ENCODE measurements around the gene IL16.

The IL16 gene

DNA sequence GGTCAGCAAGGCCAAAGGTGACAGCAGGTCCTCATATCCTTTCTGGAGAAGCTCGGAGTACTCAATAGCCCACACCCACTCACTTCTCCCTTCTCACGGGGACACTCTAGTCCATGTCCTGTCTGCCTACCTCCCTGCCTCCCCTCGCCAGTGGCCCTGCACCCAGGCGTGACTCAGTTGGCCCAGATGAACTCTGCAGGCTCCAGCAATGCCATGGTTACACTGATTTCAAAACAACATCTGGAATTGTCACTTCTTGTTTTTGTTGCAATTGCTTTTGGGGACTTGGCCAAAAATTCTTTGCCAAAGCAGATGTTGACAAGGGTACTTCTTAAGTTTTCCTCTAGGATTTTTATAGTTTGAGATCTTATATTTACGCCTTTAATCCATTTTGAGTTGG lies 13.0 kb downstream of the IL16 start:
- Histone ChIP-seq H3K36me3 (no peaks in the 10 kb centered on the region), H3K27me3 (no peaks in the 10 kb centered on the region), H3K27ac (no peak overlapping the region), H3K4me1 (ENCODE audit: control insufficient read depth in 1 of 2, insufficient read depth in 1 of 2, low read depth in 1 of 2, low read length in 1 of 2) (no peaks in the 10 kb centered on the region), H3K9me3 (no peaks in the 10 kb centered on the region), H3K4me3 (ENCODE audit: low read depth in 1 of 2, low read length in 1 of 2) (no peak overlapping the region)
- TF ChIP-seq, protein P1, sequence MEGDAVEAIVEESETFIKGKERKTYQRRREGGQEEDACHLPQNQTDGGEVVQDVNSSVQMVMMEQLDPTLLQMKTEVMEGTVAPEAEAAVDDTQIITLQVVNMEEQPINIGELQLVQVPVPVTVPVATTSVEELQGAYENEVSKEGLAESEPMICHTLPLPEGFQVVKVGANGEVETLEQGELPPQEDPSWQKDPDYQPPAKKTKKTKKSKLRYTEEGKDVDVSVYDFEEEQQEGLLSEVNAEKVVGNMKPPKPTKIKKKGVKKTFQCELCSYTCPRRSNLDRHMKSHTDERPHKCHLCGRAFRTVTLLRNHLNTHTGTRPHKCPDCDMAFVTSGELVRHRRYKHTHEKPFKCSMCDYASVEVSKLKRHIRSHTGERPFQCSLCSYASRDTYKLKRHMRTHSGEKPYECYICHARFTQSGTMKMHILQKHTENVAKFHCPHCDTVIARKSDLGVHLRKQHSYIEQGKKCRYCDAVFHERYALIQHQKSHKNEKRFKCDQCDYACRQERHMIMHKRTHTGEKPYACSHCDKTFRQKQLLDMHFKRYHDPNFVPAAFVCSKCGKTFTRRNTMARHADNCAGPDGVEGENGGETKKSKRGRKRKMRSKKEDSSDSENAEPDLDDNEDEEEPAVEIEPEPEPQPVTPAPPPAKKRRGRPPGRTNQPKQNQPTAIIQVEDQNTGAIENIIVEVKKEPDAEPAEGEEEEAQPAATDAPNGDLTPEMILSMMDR (IDR thresholded peaks at IDR 0.05) = no peak

DNA sequence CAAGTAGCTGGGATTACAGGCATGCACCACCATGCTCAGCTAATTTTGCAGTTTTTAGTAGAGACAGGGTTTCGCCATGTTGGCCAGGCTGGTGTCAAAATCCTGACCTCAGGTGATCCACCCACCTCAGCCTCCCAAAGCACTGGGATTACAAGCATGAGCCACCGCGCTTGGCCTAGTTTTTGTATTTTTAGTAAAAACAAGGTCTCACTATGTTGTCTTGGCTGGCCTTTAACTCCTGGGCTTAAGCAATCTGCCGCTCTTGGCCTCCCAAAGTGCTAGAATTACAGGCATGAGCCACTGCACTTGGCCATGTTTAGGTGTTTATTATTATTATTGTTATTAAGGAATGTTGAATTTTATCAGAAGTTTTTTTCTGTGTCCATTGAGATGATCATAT lies 14.7 kb downstream of the IL16 start:
- H3K36me3 ChIP-seq = no peaks in the 10 kb centered on the region
- no peak overlapping the region for H3K27ac ChIP-seq
- no peaks in the 10 kb centered on the region for H3K9me3 ChIP-seq
- H3K27me3 ChIP-seq = no peaks in the 10 kb centered on the region
- H3K4me3 ChIP-seq (ENCODE audit: low read depth in 1 of 2, low read length in 1 of 2) = no peak overlapping the region
- H3K4me1 ChIP-seq (ENCODE audit: control insufficient read depth in 1 of 2, insufficient read depth in 1 of 2, low read depth in 1 of 2, low read length in 1 of 2) = no peaks in the 10 kb centered on the region
- TF ChIP-seq, protein P1 (IDR thresholded peaks at IDR 0.05) = no peak

DNA sequence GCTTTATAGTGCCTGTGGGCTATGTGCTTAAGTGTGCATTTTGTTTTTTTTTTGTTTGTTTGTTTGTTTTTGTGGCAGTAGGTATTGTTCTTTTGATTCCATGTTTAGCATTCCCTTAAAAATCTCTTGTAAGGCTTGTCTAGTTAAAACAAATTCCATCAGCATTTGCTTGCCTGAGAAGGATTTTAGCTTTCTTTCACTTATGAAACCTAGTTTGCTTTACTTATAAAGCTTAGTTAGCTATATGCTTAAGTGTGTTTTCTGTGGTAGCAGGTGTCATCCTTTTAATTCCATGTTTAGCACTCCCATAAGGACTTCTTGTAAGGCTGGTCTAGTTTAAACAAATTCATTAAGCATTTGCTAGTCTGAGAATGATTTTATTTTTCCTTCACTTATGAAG lies 17.3 kb downstream of the IL16 start:
- Histone ChIP-seq H3K27ac (no peak overlapping the region), H3K4me1 (ENCODE audit: control insufficient read depth in 1 of 2, insufficient read depth in 1 of 2, low read depth in 1 of 2, low read length in 1 of 2) (no peaks in the 10 kb centered on the region), H3K9me3 (no peaks in the 10 kb centered on the region), H3K4me3 (ENCODE audit: low read depth in 1 of 2, low read length in 1 of 2) (no peak overlapping the region), H3K36me3 (no peaks in the 10 kb centered on the region), H3K27me3 (no peaks in the 10 kb centered on the region)
- TF ChIP-seq, protein P1 (IDR thresholded peaks at IDR 0.05) = no peak

DNA sequence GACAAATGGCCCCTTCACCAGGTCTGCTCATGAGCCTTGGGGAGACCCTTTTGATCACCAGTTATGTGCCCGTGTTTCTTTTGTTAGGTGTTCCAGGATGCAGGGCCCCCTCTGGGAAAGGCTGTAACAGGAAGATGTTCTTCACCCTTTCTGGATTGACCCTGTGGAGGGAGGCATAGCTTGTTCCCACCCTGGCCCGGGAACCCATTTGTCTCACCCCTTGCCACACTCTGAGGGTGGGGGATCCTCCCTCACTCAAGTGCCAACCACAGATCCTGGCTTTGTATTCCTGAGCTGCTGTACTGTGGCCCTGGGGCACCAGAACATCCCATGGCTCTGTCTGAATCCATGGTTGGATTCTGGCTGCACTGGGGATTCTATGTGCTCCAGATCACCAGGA lies 18.9 kb downstream of the IL16 start:
- Histone ChIP-seq H3K27me3 (no peaks in the 10 kb centered on the region), H3K36me3 (no peaks in the 10 kb centered on the region), H3K4me1 (ENCODE audit: control insufficient read depth in 1 of 2, insufficient read depth in 1 of 2, low read depth in 1 of 2, low read length in 1 of 2) (no peaks in the 10 kb centered on the region), H3K9me3 (no peaks in the 10 kb centered on the region), H3K27ac (no peak overlapping the region), H3K4me3 (ENCODE audit: low read depth in 1 of 2, low read length in 1 of 2) (no peak overlapping the region)
- TF ChIP-seq, protein P1 (IDR thresholded peaks at IDR 0.05) = no peak

DNA sequence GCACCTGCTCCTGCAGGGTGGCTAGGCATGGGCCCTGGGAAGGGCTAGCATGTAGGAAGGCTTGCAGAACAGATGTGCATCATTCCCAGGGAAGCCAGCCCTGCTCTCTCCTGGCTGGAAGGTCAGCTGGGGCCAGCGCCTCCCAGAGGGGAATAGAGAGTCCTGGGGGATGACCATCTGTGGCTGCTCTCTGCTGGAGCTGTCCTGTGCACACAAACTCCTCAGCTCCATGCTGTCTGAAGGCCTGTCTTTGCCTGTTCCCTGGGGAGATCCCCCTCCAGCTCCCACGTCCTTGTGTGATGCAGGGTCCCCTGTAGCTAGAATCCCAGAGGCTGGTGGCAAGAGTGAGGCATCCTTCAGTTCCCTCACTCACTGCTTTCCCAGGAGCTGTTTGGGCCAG lies 19.3 kb downstream of the IL16 start:
- H3K4me3 ChIP-seq (ENCODE audit: low read depth in 1 of 2, low read length in 1 of 2) = no peak overlapping the region
- no peak overlapping the region for H3K27ac ChIP-seq
- H3K36me3 ChIP-seq = no peaks in the 10 kb centered on the region
- H3K27me3 ChIP-seq = no peaks in the 10 kb centered on the region
- TF ChIP-seq, protein P1 (IDR thresholded peaks at IDR 0.05) = no peak
- H3K9me3 ChIP-seq = no peaks in the 10 kb centered on the region
- H3K4me1 ChIP-seq (ENCODE audit: control insufficient read depth in 1 of 2, insufficient read depth in 1 of 2, low read depth in 1 of 2, low read length in 1 of 2) = no peaks in the 10 kb centered on the region

DNA sequence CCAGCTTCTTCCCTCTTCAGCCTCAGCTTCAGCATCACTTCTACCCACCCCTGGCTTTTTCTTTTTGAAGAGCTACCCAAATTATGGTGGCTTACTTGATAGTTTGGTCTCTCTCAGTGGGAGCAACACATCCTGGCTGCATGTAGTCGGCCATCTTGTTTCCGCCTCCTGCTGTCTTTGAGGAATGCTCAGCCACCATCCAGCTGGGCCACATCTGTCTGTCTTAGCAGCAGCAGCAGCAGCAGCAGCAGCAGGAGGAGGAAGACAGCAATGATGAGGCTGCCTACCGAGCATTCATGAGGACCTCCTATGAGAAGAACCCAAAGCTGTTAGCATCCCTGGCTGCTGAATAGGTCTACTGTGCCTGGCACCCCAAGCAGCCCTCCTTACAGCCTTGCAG lies 19.7 kb downstream of the IL16 start:
- H3K4me3 ChIP-seq (ENCODE audit: low read depth in 1 of 2, low read length in 1 of 2) = no peak overlapping the region
- H3K27me3 ChIP-seq = no peaks in the 10 kb centered on the region
- no peaks in the 10 kb centered on the region for H3K4me1 ChIP-seq (ENCODE audit: control insufficient read depth in 1 of 2, insufficient read depth in 1 of 2, low read depth in 1 of 2, low read length in 1 of 2)
- TF ChIP-seq, protein P1 (IDR thresholded peaks at IDR 0.05) = no peak
- no peaks in the 10 kb centered on the region for H3K9me3 ChIP-seq
- no peaks in the 10 kb centered on the region for H3K36me3 ChIP-seq
- H3K27ac ChIP-seq = no peak overlapping the region

Data from neutrophil (primary cell).